ENCODE measurements around the gene CD200R1L. TPM values are rescaled to one million over a fixed set of nuclear protein-coding genes. Genes with fewer than 3 reads are reported as not detected.
A peak's percentile ranks its signal among the peaks of the same experiment; 100 is the strongest.

CD200R1L gene
- total and polyA plus RNA-seq, 2 experiments from 2014 or later: not detected

GRCh38 chr3:112817271-112817670 is 29.4 kb downstream of the CD200R1L start:
- DNase-seq (ENCODE audit: low spot score): no peak
- Histone ChIP-seq H3K79me2 (no peaks in the 10 kb centered on the region), H3K4me2 (no peak overlapping the region), H3K27me3 (no peaks in the 10 kb centered on the region), H4K20me1 (ENCODE audit: insufficient read depth, poor library complexity, severe bottlenecking) (no peaks in the 10 kb centered on the region), H2AFZ (no peak overlapping the region), H3K4me3 (no peak overlapping the region), H3K9me3 (ENCODE audit: low read depth) (no peaks in the 10 kb centered on the region), H3K9me2 (replicated peaks; ENCODE audit: insufficient read depth) (no peaks in the 10 kb centered on the region), H3K36me3 (replicated peaks; ENCODE audit: insufficient read depth, low read depth) (no peaks in the 10 kb centered on the region), H3K27ac (no peak overlapping the region), H3K4me1 (ENCODE audit: insufficient read depth) (peaks cover 4% of the 10 kb centered on the region)
- TF ChIP-seq EZH2phosphoT487 (IDR thresholded peaks at IDR 0.05; ENCODE audit: low read depth, severe bottlenecking, unreplicated experiment) (no peak), CTCF (IDR thresholded peaks at IDR 0.05; ENCODE audit: poor library complexity) (no peak), EZH2 (IDR thresholded peaks at IDR 0.05; ENCODE audit: borderline replicate concordance) (no peak)

GRCh38 chr3:112815981-112816380 is 30.7 kb downstream of the CD200R1L start:
- Histone ChIP-seq H3K27me3 (no peaks in the 10 kb centered on the region), H3K9me3 (ENCODE audit: low read depth) (no peaks in the 10 kb centered on the region), H3K4me2 (no peak overlapping the region), H3K79me2 (no peaks in the 10 kb centered on the region), H3K36me3 (replicated peaks; ENCODE audit: insufficient read depth, low read depth) (no peaks in the 10 kb centered on the region), H2AFZ (no peak overlapping the region), H3K4me3 (no peak overlapping the region), H3K27ac (no peak overlapping the region), H4K20me1 (ENCODE audit: insufficient read depth, poor library complexity, severe bottlenecking) (no peaks in the 10 kb centered on the region), H3K4me1 (ENCODE audit: insufficient read depth) (peaks cover 13% of the 10 kb centered on the region), H3K9me2 (replicated peaks; ENCODE audit: insufficient read depth) (no peaks in the 10 kb centered on the region)
- DNase-seq (ENCODE audit: low spot score): no peak
- TF ChIP-seq EZH2 (IDR thresholded peaks at IDR 0.05; ENCODE audit: borderline replicate concordance): no peak
- TF ChIP-seq EZH2phosphoT487 (IDR thresholded peaks at IDR 0.05; ENCODE audit: low read depth, severe bottlenecking, unreplicated experiment): no peak
- no peak for TF ChIP-seq CTCF (IDR thresholded peaks at IDR 0.05; ENCODE audit: poor library complexity)

GRCh38 chr3:112814266-112814665 is 32.4 kb downstream of the CD200R1L start:
- DNase-seq (ENCODE audit: low spot score): peak; percentile 58
- Histone ChIP-seq H3K9me2 (replicated peaks; ENCODE audit: insufficient read depth) (no peaks in the 10 kb centered on the region), H3K27ac (peak overlapping the region; percentile 1), H3K4me3 (no peak overlapping the region), H3K27me3 (no peaks in the 10 kb centered on the region), H4K20me1 (ENCODE audit: insufficient read depth, poor library complexity, severe bottlenecking) (no peaks in the 10 kb centered on the region), H2AFZ (no peak overlapping the region), H3K9me3 (ENCODE audit: low read depth) (no peaks in the 10 kb centered on the region), H3K4me1 (ENCODE audit: insufficient read depth) (peaks cover 16% of the 10 kb centered on the region), H3K4me2 (no peak overlapping the region), H3K36me3 (replicated peaks; ENCODE audit: insufficient read depth, low read depth) (no peaks in the 10 kb centered on the region), H3K79me2 (no peaks in the 10 kb centered on the region)
- TF ChIP-seq CTCF (IDR thresholded peaks at IDR 0.05; ENCODE audit: poor library complexity): peak; percentile 68
- no peak for TF ChIP-seq EZH2phosphoT487 (IDR thresholded peaks at IDR 0.05; ENCODE audit: low read depth, severe bottlenecking, unreplicated experiment)
- 51% methylated on average over 2 of the region's 2 CpGs for WGBS (ENCODE audit: low lambda C conversion rate, missing lambda C conversion rate)

GRCh38 chr3:112813723-112814171 is 32.9 kb downstream of the CD200R1L start:
- Histone ChIP-seq H3K4me3 (no peak overlapping the region), H3K27ac (peak overlapping the region; percentile 1), H3K27me3 (no peaks in the 10 kb centered on the region), H3K9me2 (replicated peaks; ENCODE audit: insufficient read depth) (no peaks in the 10 kb centered on the region), H3K36me3 (replicated peaks; ENCODE audit: insufficient read depth, low read depth) (no peaks in the 10 kb centered on the region), H2AFZ (no peak overlapping the region), H3K4me1 (ENCODE audit: insufficient read depth) (peaks cover 16% of the 10 kb centered on the region), H4K20me1 (ENCODE audit: insufficient read depth, poor library complexity, severe bottlenecking) (no peaks in the 10 kb centered on the region), H3K79me2 (no peaks in the 10 kb centered on the region), H3K4me2 (no peak overlapping the region), H3K9me3 (ENCODE audit: low read depth) (no peaks in the 10 kb centered on the region)
- TF ChIP-seq CTCF (IDR thresholded peaks at IDR 0.05; ENCODE audit: poor library complexity) (no peak), EZH2phosphoT487 (IDR thresholded peaks at IDR 0.05; ENCODE audit: low read depth, severe bottlenecking, unreplicated experiment) (no peak), EZH2 (IDR thresholded peaks at IDR 0.05; ENCODE audit: borderline replicate concordance) (no peak)
- 47% methylated on average over 2 of the region's 2 CpGs for WGBS (ENCODE audit: low lambda C conversion rate, missing lambda C conversion rate)
- no peak for DNase-seq (ENCODE audit: low spot score)
